Measurements from ENCODE around the gene EPN2.
"Not testable (repeated sequence)": the region's sequence is repeated elsewhere in the genome, so short reads cannot be mapped to it uniquely, and the experiment has no call there.

The EPN2 gene

GRCh38 chr17:19345067-19345460, 107.9 kb downstream of the EPN2 start:
- DNase-seq (ENCODE audit: low read depth, low spot score), result no peak

- DNase-seq (ENCODE audit: low read depth, low spot score), result no peak
Measured at GRCh38 chr17:19345486-19346350, 108.6 kb downstream of the EPN2 start.

DNA sequence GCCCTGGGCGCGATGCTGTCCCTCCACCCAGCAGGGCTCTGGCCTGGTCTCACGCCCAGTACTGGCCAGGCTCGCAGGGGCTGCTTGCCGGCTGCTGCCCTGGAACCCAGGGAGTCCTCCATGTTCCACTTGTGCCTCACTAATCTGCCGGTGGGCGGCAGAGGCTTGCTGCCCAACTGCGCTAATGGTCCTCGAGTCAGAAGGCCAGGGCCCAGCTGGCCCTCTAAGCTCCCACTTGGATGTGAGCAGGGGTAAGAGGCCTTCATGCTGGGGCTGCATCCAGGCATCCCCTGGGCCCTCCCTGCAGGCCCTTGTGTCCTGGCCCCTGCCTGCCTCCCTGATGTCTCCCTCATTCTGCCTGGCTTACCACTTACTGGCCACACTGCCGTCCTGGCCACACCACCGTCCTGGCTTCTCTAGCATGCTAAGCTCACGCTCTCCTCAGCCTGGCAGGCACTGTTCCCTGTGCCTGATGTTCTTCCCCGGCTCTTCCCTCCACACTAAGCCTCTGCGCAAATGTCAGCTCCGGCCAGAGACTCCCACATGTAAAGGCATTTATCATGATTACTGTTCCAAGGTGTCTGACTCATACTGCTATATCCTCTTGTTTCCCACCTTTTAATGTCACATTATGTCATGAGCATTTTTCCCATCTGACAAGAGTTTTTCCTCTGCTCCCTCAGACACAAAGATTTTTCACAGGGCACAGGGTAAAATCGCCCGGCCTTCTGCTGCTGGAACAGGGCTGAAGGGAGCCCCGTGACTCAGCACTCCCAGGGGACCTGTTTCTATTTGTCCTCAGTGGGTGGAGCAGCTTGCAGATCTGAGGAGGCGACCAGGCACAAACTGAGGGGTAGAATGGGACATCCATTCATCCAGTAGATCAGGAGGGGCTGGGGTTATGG, 109.4 kb downstream of the EPN2 start:
- no peak for DNase-seq (ENCODE audit: low read depth, low spot score)

GRCh38 chr17:19347323-19348080, 110.3 kb downstream of the EPN2 start:
- no peak for DNase-seq (ENCODE audit: low read depth, low spot score)

DNA sequence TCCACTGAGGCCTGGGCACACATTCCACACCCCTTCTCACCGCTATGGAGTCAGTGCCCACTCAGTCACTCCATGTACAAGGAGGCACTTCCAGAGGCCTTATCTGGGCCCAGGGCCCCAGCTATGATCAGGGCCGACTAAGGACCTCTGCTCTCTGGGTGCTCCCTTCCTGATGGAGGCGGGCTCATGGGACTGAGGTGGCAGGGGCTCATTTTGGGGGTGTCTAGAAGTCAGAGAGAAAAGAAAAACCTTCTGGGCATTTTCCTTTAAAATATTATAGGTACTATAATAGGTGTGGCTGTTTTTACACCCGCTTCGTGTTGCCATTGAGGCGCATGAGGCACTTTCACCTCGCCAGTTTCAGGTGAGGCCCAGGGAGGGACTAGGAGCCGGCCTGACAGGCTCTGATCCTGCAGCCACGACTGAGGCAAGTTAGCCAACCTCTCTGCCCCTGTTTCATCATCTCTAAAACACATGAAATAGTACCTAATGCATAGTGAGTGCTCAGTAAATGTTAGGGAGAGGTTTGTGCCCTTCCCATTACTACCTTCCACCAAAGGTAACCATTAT, 111.0 kb downstream of the EPN2 start:
- no peak for DNase-seq (ENCODE audit: low read depth, low spot score)

GRCh38 chr17:19348806-19349205, 111.6 kb downstream of the EPN2 start:
- DNase-seq (ENCODE audit: low read depth, low spot score), result no peak

GRCh38 chr17:19353401-19353800, 116.2 kb downstream of the EPN2 start:
- not testable (repeated sequence) for DNase-seq (ENCODE audit: low read depth, low spot score)

GRCh38 chr17:19354748-19355147, 117.6 kb downstream of the EPN2 start:
- DNase-seq (ENCODE audit: low read depth, low spot score), result no peak

GRCh38 chr17:19357351-19357750, 120.2 kb downstream of the EPN2 start:
- DNase-seq (ENCODE audit: low read depth, low spot score), result no peak

GRCh38 chr17:19357761-19358160, 120.6 kb downstream of the EPN2 start:
- no peak for DNase-seq (ENCODE audit: low read depth, low spot score)

GRCh38 chr17:19359151-19359550, 122.0 kb downstream of the EPN2 start:
- DNase-seq (ENCODE audit: low read depth, low spot score), result no peak

GRCh38 chr17:19359856-19360255, 122.7 kb downstream of the EPN2 start:
- no peak for DNase-seq (ENCODE audit: low read depth, low spot score)

DNA sequence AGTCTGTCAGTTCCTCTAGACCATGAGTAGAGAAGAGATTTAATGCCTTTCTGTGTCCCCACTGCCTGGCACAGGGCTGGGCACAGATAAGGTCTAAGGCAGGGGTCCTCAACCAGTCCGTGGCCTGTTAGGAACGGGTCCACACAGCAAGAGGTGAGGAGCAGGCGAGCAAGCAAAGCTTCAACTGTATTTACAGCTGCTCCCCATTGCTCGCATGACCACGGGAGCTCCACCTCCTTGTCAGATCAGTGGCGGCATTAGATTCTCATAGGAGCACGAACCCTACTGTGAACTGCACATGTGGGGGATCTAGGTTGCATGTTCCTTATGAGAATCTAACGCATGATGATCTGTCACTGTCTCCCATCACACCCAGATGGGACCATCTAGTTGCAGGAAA, 123.6 kb downstream of the EPN2 start:
- DNase-seq (ENCODE audit: low read depth, low spot score), result no peak

DNA sequence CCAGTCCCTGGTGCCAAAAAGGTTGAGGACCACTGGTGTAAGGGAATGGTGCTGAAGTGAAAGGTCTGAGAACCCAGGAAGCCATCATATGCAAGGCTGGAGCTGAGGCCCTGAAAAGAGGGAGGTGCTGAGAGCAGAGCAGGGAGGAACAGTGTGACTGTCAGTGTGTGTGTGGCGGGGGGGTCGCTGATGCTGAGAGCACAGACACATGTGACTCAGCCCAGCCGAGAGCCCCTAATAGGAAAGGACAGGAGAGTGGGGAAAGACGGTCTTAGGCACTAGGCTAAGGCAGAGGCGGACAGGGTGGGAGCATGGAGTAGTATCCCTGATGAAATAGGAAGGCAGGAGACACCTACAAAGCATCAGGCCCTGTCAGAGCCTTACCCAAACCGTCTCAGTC, 124.2 kb downstream of the EPN2 start:
- DNase-seq (ENCODE audit: low read depth, low spot score), result no peak

- DNase-seq (ENCODE audit: low read depth, low spot score), result no peak
Measured at GRCh38 chr17:19361944-19362276, 124.7 kb downstream of the EPN2 start.

- peak; percentile 76 for DNase-seq (ENCODE audit: low read depth, low spot score)
Measured at GRCh38 chr17:19362277-19363113, 125.3 kb downstream of the EPN2 start, which contains the start of gene B9D1. Gene B9D1 (minus strand): TSS chr17:19362723. CDS start chr17:19362569, 154 bp downstream.

GRCh38 chr17:19363114-19363438, 125.9 kb downstream of the EPN2 start:
- DNase-seq (ENCODE audit: low read depth, low spot score), result no peak

DNA sequence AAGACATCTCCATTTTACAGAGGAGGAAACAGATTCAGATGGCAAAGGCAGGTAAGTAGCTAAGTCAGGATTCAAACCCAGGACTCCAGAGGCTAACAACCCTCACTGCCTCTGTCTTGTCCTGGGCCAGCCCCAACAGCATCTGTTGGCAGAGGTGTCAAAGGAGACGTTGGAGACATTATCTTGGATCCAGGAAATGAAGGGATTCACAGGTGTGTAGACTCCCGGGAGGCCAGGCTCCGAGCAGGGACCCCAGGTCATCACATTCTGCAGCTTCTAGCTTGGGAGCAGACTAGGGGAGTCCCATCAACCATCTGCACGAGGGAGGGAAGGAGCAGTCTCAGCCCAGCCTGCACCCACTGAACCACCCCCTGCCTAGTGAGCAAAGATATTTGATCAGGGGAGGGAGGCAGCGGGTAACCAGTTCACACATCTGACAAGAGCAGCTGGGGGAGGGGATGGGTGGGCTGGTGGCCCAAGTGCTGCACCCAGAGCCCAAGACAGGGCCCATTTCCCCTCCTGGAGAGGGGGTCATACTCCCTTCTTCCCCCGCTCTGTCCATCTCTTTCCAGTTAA, 126.4 kb downstream of the EPN2 start:
- no peak for DNase-seq (ENCODE audit: low read depth, low spot score)

GRCh38 chr17:19364699-19365498, 127.7 kb downstream of the EPN2 start:
- no peak for DNase-seq (ENCODE audit: low read depth, low spot score)

DNA sequence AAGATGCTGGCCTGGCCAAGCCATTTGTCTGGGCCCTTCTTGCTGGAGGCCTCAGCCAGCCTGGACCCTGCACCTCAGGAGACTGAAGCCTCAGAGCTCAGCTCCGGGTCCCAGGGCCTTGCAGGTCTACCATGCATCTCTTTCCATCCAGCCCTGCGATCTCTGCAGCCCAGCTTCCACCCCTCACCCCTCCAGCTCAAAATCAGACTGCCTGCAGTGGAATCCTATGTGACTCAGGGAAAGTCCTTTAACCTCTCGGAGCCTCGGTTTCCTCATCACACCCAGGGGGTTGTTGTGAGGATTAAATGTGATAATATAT, 128.3 kb downstream of the EPN2 start:
- DNase-seq (ENCODE audit: low read depth, low spot score), result no peak
